Measurements from ENCODE around the gene ZNF584. TPM values are rescaled to one million over a fixed set of nuclear protein-coding genes. Genes with fewer than 3 reads are reported as not detected.

Gene ZNF584
- total and polyA plus RNA-seq, 10 of the 15 experiments (the other 5 are each of a cell fraction or from before 2014, with no cell fraction given) = 2.0 to 10.7 (median 6.3) TPM

GRCh38 chr19:58368561-58369360, 39.7 kb upstream of the ZNF584 start (continued):
- TF ChIP-seq RELB (IDR thresholded peaks at IDR 0.05; ENCODE audit: low read depth) (no peak), IKZF1 (conservative IDR thresholded peaks at IDR 0.05) (no peak), E4F1 (IDR thresholded peaks at IDR 0.05; ENCODE audit: borderline replicate concordance, partially characterized antibody) (no peak)

GRCh38 chr19:58372311-58373133, 35.9 kb upstream of the ZNF584 start:
- in situ Hi-C loops (cut with MboI) = no loop called here
- intact Hi-C loops (cut with micrococcal nuclease; ENCODE audit: unreplicated experiment) = no loop called here
- Histone ChIP-seq H4K20me1 (ENCODE audit: control insufficient read depth, insufficient read depth) (no peaks in the 10 kb centered on the region), H3K79me2 (ENCODE audit: control insufficient read depth, insufficient read depth, low read length) (no peaks in the 10 kb centered on the region), H3K4me2 (ENCODE audit: control insufficient read depth, insufficient read depth) (no peak overlapping the region), H3K4me3 (no peak overlapping the region), H3K9ac (ENCODE audit: control insufficient read depth, insufficient read depth, low read length) (no peak overlapping the region), H3K36me3 (ENCODE audit: control insufficient read depth in 2 of 2, insufficient read depth in 2 of 2, low read length in 1 of 2) (no peaks in the 10 kb centered on the region), H3K4me1 (ENCODE audit: control insufficient read depth, insufficient read depth, low read length) (no peaks in the 10 kb centered on the region), H2AFZ (ENCODE audit: control insufficient read depth, low read depth, low read length) (no peak overlapping the region), H3K9me3 (replicated peaks; ENCODE audit: control insufficient read depth, insufficient read depth, low read length) (no peaks in the 10 kb centered on the region), H3K27ac (ENCODE audit: control insufficient read depth, insufficient read depth) (no peak overlapping the region), H3K27me3 (replicated peaks in 1 of 2; ENCODE audit: control insufficient read depth in 2 of 2, insufficient read depth in 2 of 2, low read length in 1 of 2) (no peaks in the 10 kb centered on the region)
- TF ChIP-seq NFYA (IDR thresholded peaks at IDR 0.05; ENCODE audit: borderline replicate concordance, low read depth, low read length) (no peak), CTCF (IDR thresholded peaks at IDR 0.05 in 2 of 3, conservative IDR thresholded peaks at IDR 0.05 in 1 of 3; ENCODE audit: control insufficient read depth in 2 of 3, extremely low read depth in 1 of 3, insufficient read depth in 1 of 3, low read depth in 3 of 3, low read length in 3 of 3) (0 out of 6 replicates have a peak, but pooled peaks of 2 of the 3 experiments have one; percentile 5)
- 60% methylated on average over 15 of the region's 15 CpGs for WGBS (ENCODE audit: insufficient coverage, insufficient replicate concordance, low lambda C conversion rate, missing lambda C conversion rate)
- ChIA-PET SMC1A (ENCODE audit: uncharacterized antibody, unreplicated experiment) (interaction anchor here (2.7 kb wide), 1 partner anchor 8 kb away, joined by 7 read pairs; no protein-coding TSS in a partner anchor), CTCF (no interaction called here), RAD21 (ENCODE audit: unreplicated experiment) (no interaction called here), POLR2A (interaction anchor here (1.4 kb wide), 1 partner anchor 7 kb away, joined by 4 read pairs; no protein-coding TSS in a partner anchor)
- ATAC-seq = no peak
- no peak for DNase-seq (ENCODE audit: low read depth, low spot score)
- no peak for FAIRE-seq
- BruUV-seq (replicated peaks) = no TSS peak
